GM18511 (cell line): ENCODE results near the gene ZNF718.
A peak's percentile ranks its signal among the peaks of the same experiment; 100 is the strongest.
"Not testable (repeated sequence)": the region's sequence is repeated elsewhere in the genome, so short reads cannot be mapped to it uniquely, and the experiment has no call there.

Experiments
- ATAC-seq: cut with Tn5 transposase; IDR thresholded peaks from one replicate; pipeline ENCODE4 v1.9.1; 2021; ENCODE audit warnings: mild to moderate bottlenecking, moderate library complexity; ENCODE audit not compliant: unreplicated experiment

The ZNF718 gene

GRCh38 chr4:124275-125081 lies at the start of gene ZNF718:
ZNF718 (plus strand) TSS chr4:124501; CDS start chr4:124671, 170 bp downstream.
- ATAC-seq: peak; percentile 98

GRCh38 chr4:85951-86350 lies 38.4 kb upstream of the ZNF718 start:
- ATAC-seq: no peak

- ATAC-seq: not testable (repeated sequence)
These were observed 37.6 kb upstream of the ZNF718 start for GRCh38 chr4:86559-87324.

GRCh38 chr4:98386-98785 lies 25.9 kb upstream of the ZNF718 start:
- ATAC-seq: no peak

GRCh38 chr4:99863-100262 lies 24.4 kb upstream of the ZNF718 start:
- no peak for ATAC-seq

GRCh38 chr4:107083-107443 lies 17.2 kb upstream of the ZNF718 start:
- ATAC-seq: no peak

- no peak for ATAC-seq
These were observed 16.6 kb upstream of the ZNF718 start for GRCh38 chr4:107444-108429.

- no peak for ATAC-seq
These were observed 11.5 kb upstream of the ZNF718 start for GRCh38 chr4:112771-113170.

GRCh38 chr4:113732-114131 lies 10.6 kb upstream of the ZNF718 start:
- no peak for ATAC-seq

- ATAC-seq: no peak
These were observed 10.2 kb upstream of the ZNF718 start for GRCh38 chr4:114149-114548.

- ATAC-seq: no peak
These were observed 7.8 kb upstream of the ZNF718 start for GRCh38 chr4:116499-116898.

GRCh38 chr4:120616-121015 lies 3.7 kb upstream of the ZNF718 start:
- ATAC-seq: no peak

- ATAC-seq: no peak
These were observed 2.8 kb upstream of the ZNF718 start for GRCh38 chr4:121408-122084.

- ATAC-seq: not testable (repeated sequence)
These were observed 403 bp upstream of the ZNF718 start for GRCh38 chr4:123922-124274.

- ATAC-seq: peak; percentile 26
These were observed 930 bp downstream of the ZNF718 start for GRCh38 chr4:125091-125771.

- ATAC-seq: no peak
These were observed 1.5 kb downstream of the ZNF718 start for GRCh38 chr4:125833-126232.

GRCh38 chr4:132483-132882 lies 8.2 kb downstream of the ZNF718 start:
- ATAC-seq: no peak

- no peak for ATAC-seq
These were observed 14.6 kb downstream of the ZNF718 start for GRCh38 chr4:138935-139334.

GRCh38 chr4:139691-140090 lies 15.4 kb downstream of the ZNF718 start:
- no peak for ATAC-seq

GRCh38 chr4:146621-147020 lies 22.3 kb downstream of the ZNF718 start:
- no peak for ATAC-seq
